Stomach smooth muscle (tissue), 2 donors: ENCODE data around the gene CCDC187.

ENCODE experiments used
- H3K27ac ChIP-seq: one replicate; pipeline ENCODE4 v1.7.0; 2013; ENCODE audit warnings: mild to moderate bottlenecking, low read length, inconsistent platforms
- H3K27me3 ChIP-seq, 2 donors: one replicate each; pipeline ENCODE4 v1.7.0; 2013; ENCODE audit warnings: low read length in 2 of 2; ENCODE audit not compliant: insufficient read depth in 2 of 2, control insufficient read depth in 1 of 2
- H3K36me3 ChIP-seq, 2 donors: one replicate each; pipeline ENCODE4 v1.7.0; 2013; ENCODE audit warnings: low read length in 2 of 2; ENCODE audit not compliant: control insufficient read depth in 2 of 2, insufficient read depth in 2 of 2
- H3K4me1 ChIP-seq: one replicate; pipeline ENCODE4 v1.7.0; 2013; ENCODE audit warnings: low read length; ENCODE audit not compliant: control insufficient read depth, insufficient read depth
- H3K4me3 ChIP-seq, 2 donors: one replicate each; pipeline ENCODE4 v1.7.0; 2013; ENCODE audit warnings: low read length in 2 of 2
- H3K9ac ChIP-seq, 2 donors: one replicate each; pipeline ENCODE4 v1.7.0; 2013; ENCODE audit warnings: low read length in 2 of 2, mild to moderate bottlenecking in 1 of 2
- H3K9me3 ChIP-seq, 2 donors: one replicate each; pipeline ENCODE4 v1.7.0; 2013; ENCODE audit warnings: low read length in 2 of 2; ENCODE audit not compliant: control insufficient read depth in 2 of 2
- donor health status: healthy.
- donor health status: Pancreatic carcinoma.

CCDC187 gene

DNA sequence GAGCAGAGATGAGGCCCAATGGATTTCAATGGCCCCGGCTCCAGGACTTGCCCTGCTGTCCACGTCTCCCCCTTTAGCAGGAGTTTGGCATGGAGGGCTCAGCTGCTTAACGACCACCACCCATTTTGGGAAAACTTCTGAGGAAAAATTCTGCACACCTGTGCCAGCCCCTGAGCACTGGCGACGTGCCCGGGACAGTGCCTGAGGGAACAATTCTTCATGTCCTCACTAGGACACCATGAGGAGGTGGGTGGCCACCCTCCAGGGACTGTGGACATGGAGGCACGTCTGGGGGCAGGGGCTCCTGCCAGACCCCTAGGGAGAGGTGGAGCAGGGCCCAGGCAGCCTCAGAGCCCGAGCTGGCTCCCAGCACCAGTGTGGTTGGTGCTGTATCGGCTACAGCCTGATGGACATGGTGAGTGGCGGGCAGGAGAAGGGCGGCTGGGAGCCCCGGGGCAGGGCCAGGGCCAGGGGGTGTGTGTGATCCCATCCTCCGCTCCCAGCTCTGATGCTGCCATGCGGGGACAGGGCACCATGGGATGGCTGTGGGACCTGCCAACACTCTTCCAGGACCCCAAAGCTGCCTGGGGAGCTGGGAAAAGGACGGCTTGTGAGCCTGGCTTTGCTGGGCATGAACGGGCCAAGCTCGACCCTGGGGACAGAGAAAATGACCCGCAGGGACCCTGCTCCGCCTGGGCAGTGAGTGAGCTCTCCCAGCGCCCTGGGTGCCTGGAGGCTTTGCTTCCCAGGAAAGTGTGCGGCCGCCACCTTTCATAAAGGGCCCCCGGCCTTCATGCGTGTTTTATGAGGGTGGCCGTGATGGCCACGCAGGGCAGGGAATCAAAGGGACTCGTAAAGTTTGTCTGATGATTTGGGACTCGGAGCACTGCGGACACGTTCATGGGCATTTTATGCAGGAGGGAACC, 54.7 kb downstream of the CCDC187 start:
- no peaks in the 10 kb centered on the region for H3K9me3 ChIP-seq
- peaks cover 12% of the 10 kb centered on the region for H3K4me1 ChIP-seq
- no peak overlapping the region for H3K4me3 ChIP-seq
- H3K36me3 ChIP-seq = no peaks in the 10 kb centered on the region
- no peak overlapping the region for H3K27ac ChIP-seq
- no peak overlapping the region for H3K9ac ChIP-seq
- peaks cover 0 to 6% of the 10 kb centered on the region in 2 donors for H3K27me3 ChIP-seq

DNA sequence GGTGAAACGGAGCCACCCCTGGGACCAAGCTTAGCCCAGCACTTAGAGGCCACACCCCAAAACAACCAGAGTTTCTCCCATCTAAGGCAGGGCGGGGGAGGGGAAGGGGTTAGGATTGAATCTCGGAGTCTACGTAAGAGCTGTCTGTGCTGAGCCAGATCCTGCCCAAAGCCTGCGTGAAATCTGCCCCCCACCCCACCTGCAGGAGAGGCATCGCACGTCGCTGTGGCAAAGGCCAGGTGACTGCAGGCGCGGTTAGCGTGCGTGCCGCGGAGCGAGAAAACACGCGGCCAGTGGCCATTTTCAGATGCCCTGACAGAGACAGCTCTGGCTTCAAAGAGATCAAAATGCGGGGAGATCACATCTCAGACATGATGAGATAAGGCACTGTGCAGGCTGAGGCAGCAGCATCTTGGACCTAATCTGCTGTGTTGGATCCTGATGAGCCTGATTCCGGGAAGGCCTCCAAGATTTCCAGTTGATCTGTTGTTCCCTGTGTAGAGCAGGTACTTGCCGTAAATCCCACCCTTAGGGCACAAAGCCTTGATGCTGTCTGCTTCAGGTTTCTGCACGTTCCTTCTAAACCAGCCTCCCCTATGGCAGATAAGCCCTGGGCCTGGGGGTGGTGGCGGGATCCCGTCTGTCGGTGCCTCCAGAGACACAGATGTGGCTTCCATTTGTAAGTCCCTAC, 55.8 kb downstream of the CCDC187 start:
- H3K36me3 ChIP-seq = no peaks in the 10 kb centered on the region
- no peak overlapping the region for H3K4me3 ChIP-seq
- no peaks in the 10 kb centered on the region for H3K9me3 ChIP-seq
- H3K4me1 ChIP-seq = peaks cover 18% of the 10 kb centered on the region
- no peak overlapping the region for H3K9ac ChIP-seq
- H3K27ac ChIP-seq = no peak overlapping the region
- H3K27me3 ChIP-seq = peaks cover 0 to 5% of the 10 kb centered on the region in 2 donors

DNA sequence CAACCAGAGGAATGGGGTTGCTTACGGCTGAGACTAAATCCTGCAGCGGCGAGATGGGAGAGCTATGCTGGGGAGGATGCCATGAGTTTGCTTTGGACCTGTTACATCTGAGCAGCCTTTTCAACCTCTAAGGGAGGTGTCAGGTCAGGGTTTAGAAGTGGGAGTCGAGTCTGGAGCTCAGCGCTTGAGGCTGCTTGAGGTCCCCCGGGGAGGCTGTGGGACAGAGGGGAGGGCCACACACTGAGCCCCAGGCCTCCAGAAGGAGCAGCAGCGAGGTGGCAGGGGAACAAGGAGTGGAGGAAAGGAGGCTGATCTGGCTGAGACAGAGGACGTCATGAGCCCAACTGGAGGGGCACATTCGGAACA, 56.4 kb downstream of the CCDC187 start:
- Histone ChIP-seq H3K9ac (no peak overlapping the region), H3K4me1 (peaks cover 18% of the 10 kb centered on the region), H3K4me3 (no peak overlapping the region), H3K36me3 (no peaks in the 10 kb centered on the region), H3K27me3 (no peaks in the 10 kb centered on the region), H3K9me3 (no peaks in the 10 kb centered on the region), H3K27ac (no peak overlapping the region)

GRCh38 chr9:136246849-136247550, 56.9 kb downstream of the CCDC187 start:
- no peak overlapping the region for H3K4me3 ChIP-seq

DNA sequence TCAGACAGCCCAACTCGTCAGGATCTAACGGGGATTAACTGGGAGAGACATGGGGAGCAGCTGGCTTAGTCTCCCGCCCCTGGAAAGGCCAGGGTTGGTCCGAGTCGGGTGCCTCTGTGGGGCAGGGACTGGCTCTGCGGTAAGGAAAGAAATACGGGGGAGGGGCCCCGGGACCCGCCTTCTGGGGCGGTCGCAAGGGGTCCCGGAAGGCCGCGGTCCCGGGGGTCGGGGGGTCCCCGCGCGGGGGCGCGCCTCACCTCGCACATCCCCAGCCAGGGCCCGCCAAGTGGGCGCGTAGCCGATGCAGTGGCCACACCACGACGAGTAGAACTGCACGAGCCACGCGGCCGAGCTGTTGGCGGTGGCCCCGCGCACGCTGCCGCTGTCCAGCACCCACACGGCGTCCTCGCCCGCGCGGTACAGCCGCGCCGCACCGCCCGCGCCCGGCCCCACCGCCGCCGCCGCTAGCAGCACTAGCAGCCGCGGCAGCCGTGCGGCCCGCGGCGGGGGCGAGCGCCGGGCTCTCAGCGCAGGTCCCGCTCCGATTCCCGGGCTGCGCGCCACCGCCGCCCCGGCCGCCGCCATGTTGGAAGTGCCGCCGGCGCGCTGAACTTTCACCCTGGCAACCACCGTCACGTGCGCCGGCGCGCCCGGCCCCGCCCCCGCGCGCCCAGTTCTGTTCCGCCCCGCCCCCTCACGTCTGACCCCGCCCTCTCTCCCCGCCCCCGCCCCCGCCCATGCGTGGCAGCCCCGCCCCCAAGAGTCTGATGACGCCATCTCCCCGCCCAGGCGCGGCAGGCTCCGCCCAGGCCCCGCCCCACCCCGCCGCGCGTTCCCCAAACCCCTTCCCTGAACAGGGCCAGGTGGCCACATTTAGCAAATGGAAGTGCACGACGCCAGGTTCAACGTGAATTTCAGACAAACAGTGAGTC, 58.4 kb downstream of the CCDC187 start, which contains the start of gene QSOX2:
Gene QSOX2 (minus strand): TSS at position 594 of the 932 bp plus-strand sequence. CDS start 9 bp downstream, at position 585.
- peaks cover 18% of the 10 kb centered on the region for H3K4me1 ChIP-seq
- no peak within 1 kb of the TSS for H3K27ac ChIP-seq
- peak within 1 kb of the TSS; percentile 70 to 71 for H3K9ac ChIP-seq
- H3K27me3 ChIP-seq = no peaks in the 10 kb centered on the region
- no peaks in the 10 kb centered on the region for H3K9me3 ChIP-seq
- peak within 1 kb of the TSS; percentile 78 to 81 for H3K4me3 ChIP-seq
- H3K36me3 ChIP-seq = no peaks in the 10 kb centered on the region

More at GRCh38 chr9:136246849-136247550, 56.9 kb downstream of the CCDC187 start:
- Histone ChIP-seq H3K9me3 (no peaks in the 10 kb centered on the region), H3K36me3 (no peaks in the 10 kb centered on the region), H3K4me1 (peaks cover 18% of the 10 kb centered on the region), H3K27ac (no peak overlapping the region), H3K9ac (no peak overlapping the region), H3K27me3 (no peaks in the 10 kb centered on the region)

DNA sequence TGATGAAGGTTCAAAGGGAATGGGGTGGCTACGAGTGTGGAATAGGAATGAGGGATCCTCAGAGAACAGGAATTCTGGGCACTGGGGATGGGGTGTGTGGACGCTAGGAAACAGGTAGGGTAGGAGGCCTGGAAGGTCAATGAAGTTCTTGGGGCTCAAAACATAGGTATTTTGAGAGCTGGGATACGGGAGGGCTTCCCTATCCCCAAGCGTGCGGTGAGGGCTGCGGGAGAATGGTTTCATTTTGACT, 59.0 kb downstream of the CCDC187 start:
- Histone ChIP-seq H3K27me3 (no peaks in the 10 kb centered on the region), H3K27ac (no peak overlapping the region), H3K4me3 (peak overlapping the region; percentile 78 to 81), H3K36me3 (no peaks in the 10 kb centered on the region), H3K4me1 (peaks cover 18% of the 10 kb centered on the region), H3K9ac (peak overlapping the region; percentile 70 to 71), H3K9me3 (no peaks in the 10 kb centered on the region)

GRCh38 chr9:136244122-136244968, 59.5 kb downstream of the CCDC187 start:
- Histone ChIP-seq H3K9ac (peak overlapping the region; percentile 70 to 71), H3K9me3 (no peaks in the 10 kb centered on the region), H3K27me3 (no peaks in the 10 kb centered on the region), H3K4me3 (peak overlapping the region; percentile 78 to 81), H3K36me3 (no peaks in the 10 kb centered on the region), H3K4me1 (peaks cover 18% of the 10 kb centered on the region), H3K27ac (no peak overlapping the region)

- Histone ChIP-seq H3K27ac (no peak overlapping the region), H3K36me3 (no peaks in the 10 kb centered on the region), H3K27me3 (no peaks in the 10 kb centered on the region), H3K9me3 (no peaks in the 10 kb centered on the region), H3K4me1 (peaks cover 18% of the 10 kb centered on the region), H3K9ac (no peak overlapping the region), H3K4me3 (no peak overlapping the region)
Measured at GRCh38 chr9:136243631-136244030, 60.3 kb downstream of the CCDC187 start.

- Histone ChIP-seq H3K9me3 (no peaks in the 10 kb centered on the region), H3K4me1 (peaks cover 18% of the 10 kb centered on the region), H3K36me3 (no peaks in the 10 kb centered on the region), H3K9ac (no peak overlapping the region), H3K27me3 (no peaks in the 10 kb centered on the region), H3K27ac (no peak overlapping the region), H3K4me3 (no peak overlapping the region)
Measured at GRCh38 chr9:136242918-136243525, 60.9 kb downstream of the CCDC187 start.
